ENCODE results near the gene LRRC28. TPM values are rescaled to one million over a fixed set of nuclear protein-coding genes. Genes with fewer than 3 reads are reported as not detected.

The LRRC28 gene
- total RNA-seq, 1 experiment from 2014 or later: 10.6 TPM

- Mint-ChIP-seq H3K4me1 (ENCODE audit: insufficient read depth, unreplicated experiment) (peaks cover 5% of the 10 kb centered on the region), H3K36me3 (ENCODE audit: insufficient read depth, unreplicated experiment) (no peaks in the 10 kb centered on the region), H3K9me3 (ENCODE audit: unreplicated experiment) (no peaks in the 10 kb centered on the region), H3K27ac (ENCODE audit: low read depth, unreplicated experiment) (no peak overlapping the region), H3K4me3 (ENCODE audit: unreplicated experiment) (no peak overlapping the region), H3K27me3 (ENCODE audit: insufficient read depth, unreplicated experiment) (no peaks in the 10 kb centered on the region)
- BruUV-seq (replicated peaks): no TSS peak
- no peak for TF ChIP-seq CTCF (IDR thresholded peaks at IDR 0.05; ENCODE audit: unreplicated experiment)
- intact Hi-C loops (cut with micrococcal nuclease): no loop called here
- ChIA-PET CTCF (interaction anchor here (1.1 to 1.3 kb wide), 2 partner anchors 10 to 300 kb away, joined by 3 to 4 read pairs; no protein-coding TSS in a partner anchor), POLR2A (no interaction called here)
- no peak for DNase-seq (ENCODE audit: unreplicated experiment)
These were observed 152.3 kb downstream of the LRRC28 start for GRCh38 chr15:99403597-99403996.

GRCh38 chr15:99404454-99404853 lies 153.2 kb downstream of the LRRC28 start:
- no peak overlapping the region for H3K27ac Mint-ChIP-seq (ENCODE audit: low read depth, unreplicated experiment)
- ChIA-PET POLR2A (no interaction called here), CTCF (interaction anchor here (1.3 kb wide), 1 partner anchor 299 kb away, joined by 4 read pairs; no protein-coding TSS in a partner anchor)
- no peak for TF ChIP-seq CTCF (IDR thresholded peaks at IDR 0.05; ENCODE audit: unreplicated experiment)
- DNase-seq (ENCODE audit: unreplicated experiment): no peak
- no peaks in the 10 kb centered on the region for H3K9me3 Mint-ChIP-seq (ENCODE audit: unreplicated experiment)
- H3K27me3 Mint-ChIP-seq (ENCODE audit: insufficient read depth, unreplicated experiment): no peaks in the 10 kb centered on the region
- H3K4me3 Mint-ChIP-seq (ENCODE audit: unreplicated experiment): no peak overlapping the region
- intact Hi-C loops (cut with micrococcal nuclease): no loop called here
- no peaks in the 10 kb centered on the region for H3K36me3 Mint-ChIP-seq (ENCODE audit: insufficient read depth, unreplicated experiment)
- peaks cover 12% of the 10 kb centered on the region for H3K4me1 Mint-ChIP-seq (ENCODE audit: insufficient read depth, unreplicated experiment)
- BruUV-seq (replicated peaks): no TSS peak

- Mint-ChIP-seq H3K9me3 (ENCODE audit: unreplicated experiment) (no peaks in the 10 kb centered on the region), H3K27me3 (ENCODE audit: insufficient read depth, unreplicated experiment) (no peaks in the 10 kb centered on the region), H3K4me1 (ENCODE audit: insufficient read depth, unreplicated experiment) (peaks cover 12% of the 10 kb centered on the region), H3K27ac (ENCODE audit: low read depth, unreplicated experiment) (no peak overlapping the region), H3K36me3 (ENCODE audit: insufficient read depth, unreplicated experiment) (no peaks in the 10 kb centered on the region), H3K4me3 (ENCODE audit: unreplicated experiment) (no peak overlapping the region)
- ChIA-PET CTCF (interaction anchor here (0.7 to 6.7 kb wide), 2 partner anchors 21 to 297 kb away, joined by 3 to 68 read pairs; no protein-coding TSS in a partner anchor), POLR2A (no interaction called here)
- BruUV-seq (replicated peaks): no TSS peak
- intact Hi-C loops (cut with micrococcal nuclease): no loop called here
- TF ChIP-seq CTCF (IDR thresholded peaks at IDR 0.05; ENCODE audit: unreplicated experiment): no peak
- DNase-seq (ENCODE audit: unreplicated experiment): no peak
These were observed 154.8 kb downstream of the LRRC28 start for GRCh38 chr15:99406120-99406519.

- no peaks in the 10 kb centered on the region for H3K9me3 Mint-ChIP-seq (ENCODE audit: unreplicated experiment)
- peaks cover 12% of the 10 kb centered on the region for H3K4me1 Mint-ChIP-seq (ENCODE audit: insufficient read depth, unreplicated experiment)
- no peak for DNase-seq (ENCODE audit: unreplicated experiment)
- no peak for TF ChIP-seq CTCF (IDR thresholded peaks at IDR 0.05; ENCODE audit: unreplicated experiment)
- BruUV-seq (replicated peaks): no TSS peak
- ChIA-PET POLR2A (no interaction called here), CTCF (interaction anchor here (0.9 to 6.7 kb wide), 4 partner anchors 133 to 349 kb away, joined by 3 to 68 read pairs (median 6); no protein-coding TSS in a partner anchor)
- intact Hi-C loops (cut with micrococcal nuclease): no loop called here
- H3K4me3 Mint-ChIP-seq (ENCODE audit: unreplicated experiment): no peak overlapping the region
- no peaks in the 10 kb centered on the region for H3K27me3 Mint-ChIP-seq (ENCODE audit: insufficient read depth, unreplicated experiment)
- H3K27ac Mint-ChIP-seq (ENCODE audit: low read depth, unreplicated experiment): no peak overlapping the region
- H3K36me3 Mint-ChIP-seq (ENCODE audit: insufficient read depth, unreplicated experiment): no peaks in the 10 kb centered on the region
These were observed 155.6 kb downstream of the LRRC28 start for GRCh38 chr15:99406716-99407487.

Measured in MCF 10A (cell line).